Measurements from ENCODE around the gene GMDS. TPM values are rescaled to one million over a fixed set of nuclear protein-coding genes. Genes with fewer than 3 reads are reported as not detected.
A peak's percentile ranks its signal among the peaks of the same experiment; 100 is the strongest.

The GMDS gene
- total RNA-seq, 1 experiment from 2014 or later: 27.6 TPM

- Histone ChIP-seq H3K23me2 (ENCODE audit: insufficient read length, low read depth, low read length, poor library complexity, severe bottlenecking) (no peaks in the 10 kb centered on the region), H2AK5ac (ENCODE audit: insufficient read length, low read length) (no peak overlapping the region), H3K4ac (ENCODE audit: low read depth, low read length) (no peak overlapping the region), H3K9ac (ENCODE audit: extremely low read depth, insufficient read length, low read length) (no peak overlapping the region), H3K4me2 (ENCODE audit: insufficient read depth, insufficient read length, low read length) (no peak overlapping the region), H4K5ac (ENCODE audit: insufficient read length, low read depth, low read length) (no peak overlapping the region), H2BK5ac (ENCODE audit: insufficient read length, low read length) (no peak overlapping the region), H3K27me3 (ENCODE audit: insufficient read depth, low read length) (no peaks in the 10 kb centered on the region), H3K23ac (ENCODE audit: insufficient read length, low read depth, low read length) (no peak overlapping the region), H3K79me1 (ENCODE audit: insufficient read depth, low read depth, low read length, poor library complexity, severe bottlenecking) (no peaks in the 10 kb centered on the region), H4K91ac (ENCODE audit: insufficient read length, low read depth, low read length) (no peak overlapping the region), H3T11ph (ENCODE audit: low read length) (no peak overlapping the region), H2BK12ac (ENCODE audit: insufficient read length, low read depth, low read length) (no peak overlapping the region), H3K27ac (ENCODE audit: insufficient read length, low read depth, low read length) (no peak overlapping the region), H3K56ac (ENCODE audit: insufficient read length, low read depth, low read length) (no peak overlapping the region), H3K4me1 (ENCODE audit: insufficient read depth, low read length) (no peaks in the 10 kb centered on the region; the same call in 1 of the 2 replicates), H2BK15ac (ENCODE audit: low read depth, low read length) (no peak overlapping the region), H4K8ac (replicated peaks; ENCODE audit: insufficient read length, low read depth, low read length) (no peak overlapping the region), H3K79me2 (ENCODE audit: insufficient read depth, low read length) (no peaks in the 10 kb centered on the region), H4K20me1 (ENCODE audit: control insufficient read depth, insufficient read depth, insufficient read length) (no peaks in the 10 kb centered on the region), H3K14ac (ENCODE audit: insufficient read depth, low read length) (no peak overlapping the region), H2BK20ac (ENCODE audit: low read depth, low read length, poor library complexity, severe bottlenecking) (no peak overlapping the region), H3K18ac (ENCODE audit: insufficient read length, low read depth, low read length) (no peak overlapping the region), H2BK120ac (ENCODE audit: low read depth, low read length, poor library complexity, severe bottlenecking) (no peak overlapping the region), H2AFZ (ENCODE audit: low read length) (no peak overlapping the region), H3K9me3 (ENCODE audit: control insufficient read depth, low read depth, low read length) (no peaks in the 10 kb centered on the region)
- H3K4me1 Mint-ChIP-seq: peaks cover 7 to 8% of the 10 kb centered on the region in 2 experiments
- H3K9me3 Mint-ChIP-seq: no peaks in the 10 kb centered on the region
- no peaks in the 10 kb centered on the region; the same call in 1 of the 2 replicates for H3K27me3 Mint-ChIP-seq (ENCODE audit: low read depth)
- H3K4me3 Mint-ChIP-seq: no peak overlapping the region
- WGBS (ENCODE audit: extremely low coverage, insufficient read length, low lambda C conversion rate): no CpG with 5 or more reads among the region's 11 CpGs
- peak overlapping the region in 1 of 3 experiments; percentile 50; a peak in 1 of 7 replicates for H3K27ac Mint-ChIP-seq
- H3K36me3 Mint-ChIP-seq (ENCODE audit: insufficient read depth in 1 of 3, low read depth in 3 of 3): peaks cover 0 to 2% (median 0%) of the 10 kb centered on the region in 3 experiments; a peak in 1 of 7 replicates
- no peak for TF ChIP-seq CTCF (conservative IDR thresholded peaks at IDR 0.05)
- DNase-seq: no peak
These were observed 121.1 kb downstream of the GMDS start for GRCh38 chr6:2124260-2124709.
